H9 (cell line): ENCODE measurements around the gene BIRC5. TPM values are rescaled to one million over a fixed set of nuclear protein-coding genes. Genes with fewer than 3 reads are reported as not detected.
A peak's percentile ranks its signal among the peaks of the same experiment; 100 is the strongest.

Experiments
- DNase-seq: peaks from one replicate; pipeline ENCODE4 v3.0.0-alpha.2; 2017
- H2AFZ ChIP-seq: one replicate; pipeline ENCODE4 v1.6.1; 2013; ENCODE audit warnings: mild to moderate bottlenecking, low read length, control low read depth, moderate library complexity
- H2AK5ac ChIP-seq: 2 replicates; pipeline ENCODE4 v1.6.1; 2013; ENCODE audit warnings: low read length, control low read depth, mixed read lengths; ENCODE audit not compliant: insufficient read length
- H2BK120ac ChIP-seq: one replicate; pipeline ENCODE4 v1.6.1; 2013; ENCODE audit warnings: low read depth, mild to moderate bottlenecking, low read length, control low read depth, inconsistent platforms; ENCODE audit not compliant: poor library complexity, severe bottlenecking
- H2BK12ac ChIP-seq: 2 replicates; pipeline ENCODE4 v1.6.1; 2013; ENCODE audit warnings: low read length, control low read depth, mixed read lengths, low read depth; ENCODE audit not compliant: insufficient read length
- H2BK15ac ChIP-seq: 2 replicates; pipeline ENCODE4 v1.6.1; 2013; ENCODE audit warnings: low read depth, low read length, control low read depth
- H2BK20ac ChIP-seq: one replicate; pipeline ENCODE4 v1.6.1; 2013; ENCODE audit warnings: low read depth, mild to moderate bottlenecking, low read length, control low read depth, inconsistent platforms; ENCODE audit not compliant: poor library complexity, severe bottlenecking
- H2BK5ac ChIP-seq: 2 replicates; pipeline ENCODE4 v1.6.1; 2013; ENCODE audit warnings: low read length, control low read depth, mixed read lengths; ENCODE audit not compliant: insufficient read length
- H3K14ac ChIP-seq: 2 replicates; pipeline ENCODE4 v1.6.1; 2013; ENCODE audit warnings: low read length, control low read depth; ENCODE audit not compliant: insufficient read depth
- H3K18ac ChIP-seq: 2 replicates; pipeline ENCODE4 v1.6.1; 2013; ENCODE audit warnings: low read depth, mild to moderate bottlenecking, mixed read lengths, low read length, control low read depth; ENCODE audit not compliant: insufficient read length
- H3K23ac ChIP-seq: 2 replicates; pipeline ENCODE4 v1.6.1; 2013; ENCODE audit warnings: low read length, control low read depth, mixed read lengths, low read depth; ENCODE audit not compliant: insufficient read length
- H3K23me2 ChIP-seq: 2 replicates; pipeline ENCODE4 v1.6.1; 2013; ENCODE audit warnings: low read depth, mild to moderate bottlenecking, mixed read lengths, low read length, control low read depth; ENCODE audit not compliant: insufficient read length, poor library complexity, severe bottlenecking
- H3K27ac ChIP-seq: 2 replicates; pipeline ENCODE4 v1.5.1; 2013; ENCODE audit warnings: low read length, control low read depth, mixed read lengths, low read depth; ENCODE audit not compliant: insufficient read length
- H3K27me3 ChIP-seq: 2 replicates; pipeline ENCODE4 v1.6.1; 2013; ENCODE audit warnings: low read length, control low read depth, inconsistent platforms; ENCODE audit not compliant: insufficient read depth
- H3K4ac ChIP-seq: 2 replicates; pipeline ENCODE4 v1.6.1; 2013; ENCODE audit warnings: low read depth, mild to moderate bottlenecking, control low read depth, inconsistent platforms, low read length, moderate library complexity
- H3K4me1 ChIP-seq: 2 replicates; pipeline ENCODE4 v1.6.1; 2013; ENCODE audit warnings: low read length, control low read depth, inconsistent platforms; ENCODE audit not compliant: insufficient read depth
- H3K4me2 ChIP-seq: 2 replicates; pipeline ENCODE4 v1.6.1; 2013; ENCODE audit warnings: low read length, control low read depth, mixed read lengths; ENCODE audit not compliant: insufficient read length, insufficient read depth
- H3K56ac ChIP-seq: 2 replicates; pipeline ENCODE4 v1.6.1; 2013; ENCODE audit warnings: low read depth, mild to moderate bottlenecking, mixed read lengths, low read length, control low read depth; ENCODE audit not compliant: insufficient read length
- H3K79me1 ChIP-seq: 2 replicates; pipeline ENCODE4 v1.6.1; 2013; ENCODE audit warnings: low read depth, mild to moderate bottlenecking, moderate library complexity, low read length, control low read depth, inconsistent platforms; ENCODE audit not compliant: insufficient read depth, poor library complexity, severe bottlenecking
- H3K79me2 ChIP-seq: 2 replicates; pipeline ENCODE4 v1.6.1; 2013; ENCODE audit warnings: low read length, control low read depth, inconsistent platforms; ENCODE audit not compliant: insufficient read depth
- H3K9ac ChIP-seq: 2 replicates; pipeline ENCODE4 v1.6.1; 2013; ENCODE audit warnings: low read length, control low read depth, mixed read lengths; ENCODE audit not compliant: insufficient read length; ENCODE audit errors: extremely low read depth
- H3K9me3 ChIP-seq: one replicate; pipeline ENCODE4 v1.6.1; 2013; ENCODE audit warnings: low read depth, low read length, inconsistent platforms; ENCODE audit not compliant: control insufficient read depth
- H3T11ph ChIP-seq: one replicate; pipeline ENCODE4 v1.6.1; 2013; ENCODE audit warnings: mild to moderate bottlenecking, low read length, control low read depth, inconsistent platforms
- H4K20me1 ChIP-seq: one replicate; pipeline ENCODE4 v1.6.1; 2013; ENCODE audit not compliant: control insufficient read depth, insufficient read length, insufficient read depth
- H4K5ac ChIP-seq: 2 replicates; pipeline ENCODE4 v1.6.1; 2013; ENCODE audit warnings: low read depth, mild to moderate bottlenecking, mixed read lengths, low read length, control low read depth; ENCODE audit not compliant: insufficient read length
- H4K8ac ChIP-seq: replicated peaks from 2 replicates; pipeline ENCODE4 v1.6.1; 2013; ENCODE audit warnings: low read length, control low read depth, mixed read lengths, low read depth; ENCODE audit not compliant: insufficient read length
- H4K91ac ChIP-seq: 2 replicates; pipeline ENCODE4 v1.6.1; 2013; ENCODE audit warnings: low read depth, mild to moderate bottlenecking, moderate library complexity, mixed read lengths, low read length, control low read depth; ENCODE audit not compliant: insufficient read length
- H3K27ac Mint-ChIP-seq, 3 experiments: 2 replicates in 2 of 3; 3 replicates in 1 of 3; pipeline ENCODE4 v1.8.0; 2020 to 2021; ENCODE audit warnings: mixed read lengths in 3 of 3, mild to moderate bottlenecking in 1 of 3, moderate library complexity in 1 of 3
- H3K27me3 Mint-ChIP-seq: 2 replicates; pipeline ENCODE4 v1.8.0; 2021; ENCODE audit warnings: low read depth, mild to moderate bottlenecking, moderate library complexity, mixed read lengths
- H3K36me3 Mint-ChIP-seq, 3 experiments: 2 replicates in 2 of 3; 3 replicates in 1 of 3; pipeline ENCODE4 v1.8.0; 2020 to 2021; ENCODE audit warnings: low read depth in 3 of 3, mixed read lengths in 3 of 3; ENCODE audit not compliant: insufficient read depth in 1 of 3
- H3K4me1 Mint-ChIP-seq, 2 experiments: 2 replicates each; pipeline ENCODE4 v1.8.0; 2020; ENCODE audit warnings: mixed read lengths in 2 of 2
- H3K4me3 Mint-ChIP-seq, 2 experiments: 2 replicates in 1 of 2; 3 replicates in 1 of 2; pipeline ENCODE4 v1.8.0; 2020 to 2021; ENCODE audit warnings: mild to moderate bottlenecking in 2 of 2, mixed read lengths in 2 of 2, moderate library complexity in 1 of 2
- H3K9me3 Mint-ChIP-seq, 2 experiments: 2 replicates in 1 of 2; 3 replicates in 1 of 2; pipeline ENCODE4 v1.8.0; 2020; ENCODE audit warnings: mild to moderate bottlenecking in 2 of 2, mixed read lengths in 2 of 2, moderate library complexity in 1 of 2
- whole genome bisulfite sequencing: extraction: QIAGEN DNeasy Blood & Tissue Kit; methylation state at CpG from one replicate; pipeline ENCODE4 v1.1.7; 2013; ENCODE audit warnings: missing lambda C conversion rate, low lambda C conversion rate, mixed read lengths; ENCODE audit not compliant: insufficient read length; ENCODE audit errors: extremely low coverage; 5-methylcytosine and 5-hydroxymethylcytosine counted together
- total RNA-seq: library from RNA; stranded (reverse); gene quantifications from 2 replicates; pipeline ENCODE4 v1.2.1, GENCODE V29; 2021
- TF ChIP-seq, protein P1 (sequence below): fragments of 200-600 bp; sonication (generic); conservative IDR thresholded peaks from 3 replicates; pipeline ENCODE4 v1.8.0; 2021; ENCODE audit warnings: antibody characterized with exemption, mild to moderate bottlenecking

BIRC5 gene
- total RNA-seq, 1 experiment from 2014 or later = 97.8 TPM

DNA sequence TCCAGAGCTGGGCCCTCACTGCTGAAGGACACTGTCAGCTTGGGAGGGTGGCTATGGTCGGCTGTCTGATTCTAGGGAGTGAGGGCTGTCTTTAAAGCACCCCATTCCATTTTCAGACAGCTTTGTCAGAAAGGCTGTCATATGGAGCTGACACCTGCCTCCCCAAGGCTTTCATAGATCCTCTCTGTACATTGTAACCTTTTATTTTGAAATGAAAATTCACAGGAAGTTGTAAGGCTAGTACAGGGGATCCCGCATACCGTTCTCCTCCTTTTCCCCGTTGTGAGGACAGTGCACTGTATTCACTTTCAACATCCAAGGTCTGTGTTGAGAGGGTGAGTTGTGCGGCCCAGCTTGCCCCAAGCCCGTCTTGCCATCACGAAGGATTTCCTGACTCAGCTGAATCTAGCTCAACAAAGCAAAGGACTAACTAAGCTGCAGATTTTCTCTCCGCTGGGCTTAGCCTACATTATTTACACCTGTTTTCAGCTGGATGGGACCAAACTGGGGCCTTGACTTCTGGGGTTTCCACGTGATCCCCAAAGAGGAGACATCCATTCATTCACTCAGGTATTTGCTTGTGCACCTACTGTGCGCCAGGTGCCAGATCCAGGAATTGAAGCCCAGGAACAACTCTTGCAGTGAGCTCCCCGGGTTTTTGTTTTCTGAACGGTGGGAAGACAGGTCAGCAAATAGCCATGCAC, 12.2 kb downstream of the BIRC5 start:
- TF ChIP-seq, protein P1, sequence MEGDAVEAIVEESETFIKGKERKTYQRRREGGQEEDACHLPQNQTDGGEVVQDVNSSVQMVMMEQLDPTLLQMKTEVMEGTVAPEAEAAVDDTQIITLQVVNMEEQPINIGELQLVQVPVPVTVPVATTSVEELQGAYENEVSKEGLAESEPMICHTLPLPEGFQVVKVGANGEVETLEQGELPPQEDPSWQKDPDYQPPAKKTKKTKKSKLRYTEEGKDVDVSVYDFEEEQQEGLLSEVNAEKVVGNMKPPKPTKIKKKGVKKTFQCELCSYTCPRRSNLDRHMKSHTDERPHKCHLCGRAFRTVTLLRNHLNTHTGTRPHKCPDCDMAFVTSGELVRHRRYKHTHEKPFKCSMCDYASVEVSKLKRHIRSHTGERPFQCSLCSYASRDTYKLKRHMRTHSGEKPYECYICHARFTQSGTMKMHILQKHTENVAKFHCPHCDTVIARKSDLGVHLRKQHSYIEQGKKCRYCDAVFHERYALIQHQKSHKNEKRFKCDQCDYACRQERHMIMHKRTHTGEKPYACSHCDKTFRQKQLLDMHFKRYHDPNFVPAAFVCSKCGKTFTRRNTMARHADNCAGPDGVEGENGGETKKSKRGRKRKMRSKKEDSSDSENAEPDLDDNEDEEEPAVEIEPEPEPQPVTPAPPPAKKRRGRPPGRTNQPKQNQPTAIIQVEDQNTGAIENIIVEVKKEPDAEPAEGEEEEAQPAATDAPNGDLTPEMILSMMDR = no peak
- Histone ChIP-seq H3K18ac (no peak overlapping the region), H3K23me2 (no peaks in the 10 kb centered on the region), H2BK20ac (no peak overlapping the region), H3K9me3 (no peaks in the 10 kb centered on the region), H4K5ac (no peak overlapping the region), H2BK5ac (no peak overlapping the region), H4K91ac (no peak overlapping the region), H3T11ph (no peak overlapping the region), H3K4me2 (no peak overlapping the region), H2BK12ac (no peak overlapping the region), H2BK120ac (no peak overlapping the region), H3K27me3 (peaks cover 4% of the 10 kb centered on the region; the same call in 1 of the 2 replicates), H4K20me1 (no peaks in the 10 kb centered on the region), H3K79me2 (no peaks in the 10 kb centered on the region), H3K14ac (no peak overlapping the region; the same call in 1 of the 2 replicates), H3K23ac (no peak overlapping the region), H3K27ac (no peak overlapping the region), H2AK5ac (no peak overlapping the region), H2BK15ac (no peak overlapping the region), H3K56ac (no peak overlapping the region), H3K79me1 (peaks cover 6% of the 10 kb centered on the region), H4K8ac (no peak overlapping the region), H3K4ac (no peak overlapping the region), H2AFZ (no peak overlapping the region), H3K4me1 (no peaks in the 10 kb centered on the region), H3K9ac (no peak overlapping the region)
- peaks cover 20 to 35% (median 30%) of the 10 kb centered on the region in 3 experiments; a peak in 6 of 7 replicates for H3K36me3 Mint-ChIP-seq
- peak overlapping the region in 2 of 3 experiments; percentile 59 to 65; a peak in 3 of 7 replicates for H3K27ac Mint-ChIP-seq
- H3K9me3 Mint-ChIP-seq = no peaks in the 10 kb centered on the region; a peak in 1 of 5 replicates
- DNase-seq = no peak
- peaks cover 25% of the 10 kb centered on the region for H3K27me3 Mint-ChIP-seq
- H3K4me1 Mint-ChIP-seq = peaks cover 0 to 6% of the 10 kb centered on the region in 2 experiments; a peak in 1 of 4 replicates
- no CpG with 5 or more reads among the region's 12 CpGs for WGBS
- H3K4me3 Mint-ChIP-seq = no peak overlapping the region
